DMS 273 treated with DMSO at 0.1 percent for 48 hours (cell line): ENCODE results near the gene ENDOD1.
A peak's percentile ranks its signal among the peaks of the same experiment; 100 is the strongest.

ENCODE experiments used
- DNase-seq: peaks from one replicate; lab custom pipeline; 2025; lab: John Stamatoyannopoulos, UW

ENDOD1 gene

GRCh38 chr11:95143106-95143681 is 53.5 kb downstream of the ENDOD1 start:
- DNase-seq = no peak

- no peak for DNase-seq
Observed at GRCh38 chr11:95144313-95145235, 54.9 kb downstream of the ENDOD1 start.

GRCh38 chr11:95145430-95146060 is 55.9 kb downstream of the ENDOD1 start:
- DNase-seq = no peak

GRCh38 chr11:95147364-95147905 is 57.8 kb downstream of the ENDOD1 start:
- DNase-seq = no peak

GRCh38 chr11:95148406-95148805 is 58.8 kb downstream of the ENDOD1 start:
- DNase-seq = peak; percentile 14

- DNase-seq = no peak
Observed at GRCh38 chr11:95148938-95149337, 59.3 kb downstream of the ENDOD1 start.

GRCh38 chr11:95149651-95150364 is 60.2 kb downstream of the ENDOD1 start:
- DNase-seq = no peak

GRCh38 chr11:95150956-95151684 is 61.5 kb downstream of the ENDOD1 start:
- peak; percentile 43 for DNase-seq

GRCh38 chr11:95152876-95153856 is 63.5 kb downstream of the ENDOD1 start:
- DNase-seq = no peak

- no peak for DNase-seq
Observed at GRCh38 chr11:95153857-95154246, 64.2 kb downstream of the ENDOD1 start.

- DNase-seq = no peak
Observed at GRCh38 chr11:95154514-95154913, 64.9 kb downstream of the ENDOD1 start.

GRCh38 chr11:95155385-95155784 is 65.7 kb downstream of the ENDOD1 start:
- DNase-seq = no peak

- no peak for DNase-seq
Observed at GRCh38 chr11:95156133-95156721, 66.6 kb downstream of the ENDOD1 start.

GRCh38 chr11:95156916-95157541 is 67.4 kb downstream of the ENDOD1 start:
- no peak for DNase-seq

- DNase-seq = no peak
Observed at GRCh38 chr11:95157824-95158223, 68.2 kb downstream of the ENDOD1 start.

- DNase-seq = no peak
Observed at GRCh38 chr11:95161248-95161647, 71.6 kb downstream of the ENDOD1 start.

GRCh38 chr11:95163106-95163505 is 73.5 kb downstream of the ENDOD1 start:
- no peak for DNase-seq

- DNase-seq = no peak
Observed at GRCh38 chr11:95165638-95166037, 76.0 kb downstream of the ENDOD1 start.

GRCh38 chr11:95166781-95167180 is 77.1 kb downstream of the ENDOD1 start:
- no peak for DNase-seq
